Stomach (tissue), 4 donors: ENCODE results near the gene MUC12.

ENCODE experiments used
- POLR2A ChIP-seq, 4 donors: fragments of 450-650 bp; IDR thresholded peaks; one replicate each; pipeline ENCODE4 v1.6.1; 2016; ENCODE audit warnings: antibody characterized with exemption in 4 of 4, control low read depth in 2 of 4, mild to moderate bottlenecking in 1 of 4, moderate library complexity in 1 of 4
- TF ChIP-seq, protein P1 (sequence below), 7 experiments: fragments of 450-650 bp in 4 of 7; fragments of 200-600 bp in 3 of 7; sonication (generic) in 3 of 7; IDR thresholded peaks; one replicate each; pipeline ENCODE4 v1.5.1; 2016 to 2019; ENCODE audit warnings: antibody characterized with exemption in 7 of 7, control low read depth in 2 of 7, mild to moderate bottlenecking in 1 of 7

- TF ChIP-seq POLR2A (IDR thresholded peaks at IDR 0.05) = no peak
- TF ChIP-seq, protein P1, sequence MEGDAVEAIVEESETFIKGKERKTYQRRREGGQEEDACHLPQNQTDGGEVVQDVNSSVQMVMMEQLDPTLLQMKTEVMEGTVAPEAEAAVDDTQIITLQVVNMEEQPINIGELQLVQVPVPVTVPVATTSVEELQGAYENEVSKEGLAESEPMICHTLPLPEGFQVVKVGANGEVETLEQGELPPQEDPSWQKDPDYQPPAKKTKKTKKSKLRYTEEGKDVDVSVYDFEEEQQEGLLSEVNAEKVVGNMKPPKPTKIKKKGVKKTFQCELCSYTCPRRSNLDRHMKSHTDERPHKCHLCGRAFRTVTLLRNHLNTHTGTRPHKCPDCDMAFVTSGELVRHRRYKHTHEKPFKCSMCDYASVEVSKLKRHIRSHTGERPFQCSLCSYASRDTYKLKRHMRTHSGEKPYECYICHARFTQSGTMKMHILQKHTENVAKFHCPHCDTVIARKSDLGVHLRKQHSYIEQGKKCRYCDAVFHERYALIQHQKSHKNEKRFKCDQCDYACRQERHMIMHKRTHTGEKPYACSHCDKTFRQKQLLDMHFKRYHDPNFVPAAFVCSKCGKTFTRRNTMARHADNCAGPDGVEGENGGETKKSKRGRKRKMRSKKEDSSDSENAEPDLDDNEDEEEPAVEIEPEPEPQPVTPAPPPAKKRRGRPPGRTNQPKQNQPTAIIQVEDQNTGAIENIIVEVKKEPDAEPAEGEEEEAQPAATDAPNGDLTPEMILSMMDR (IDR thresholded peaks at IDR 0.05) = no peak
These were observed 19.4 kb upstream of the MUC12 start for GRCh38 chr7:100949933-100950443.
